ENCODE measurements around the gene HIF1A.

Gene HIF1A

GRCh38 chr14:61698206-61698980, 3.1 kb downstream of the HIF1A start:
- FAIRE-seq (no peak), DNase-seq (ENCODE audit: insufficient read length, low spot score) (no peak)
- no peak for TF ChIP-seq CTCF (IDR thresholded peaks at IDR 0.05; ENCODE audit: insufficient read depth, missing control alignments)

- no peak for FAIRE-seq
- DNase-seq (ENCODE audit: insufficient read length, low spot score): no peak
These were observed 3.7 kb downstream of the HIF1A start for GRCh38 chr14:61699027-61699426.

GRCh38 chr14:61700104-61700886, 5.0 kb downstream of the HIF1A start:
- no peak for FAIRE-seq
- no peak for DNase-seq (ENCODE audit: insufficient read length, low spot score)
- no peak for TF ChIP-seq CTCF (IDR thresholded peaks at IDR 0.05; ENCODE audit: insufficient read depth, missing control alignments)

More at GRCh38 chr14:61699027-61699426, 3.7 kb downstream of the HIF1A start:
- TF ChIP-seq CTCF (IDR thresholded peaks at IDR 0.05; ENCODE audit: insufficient read depth, missing control alignments): no peak

DNA sequence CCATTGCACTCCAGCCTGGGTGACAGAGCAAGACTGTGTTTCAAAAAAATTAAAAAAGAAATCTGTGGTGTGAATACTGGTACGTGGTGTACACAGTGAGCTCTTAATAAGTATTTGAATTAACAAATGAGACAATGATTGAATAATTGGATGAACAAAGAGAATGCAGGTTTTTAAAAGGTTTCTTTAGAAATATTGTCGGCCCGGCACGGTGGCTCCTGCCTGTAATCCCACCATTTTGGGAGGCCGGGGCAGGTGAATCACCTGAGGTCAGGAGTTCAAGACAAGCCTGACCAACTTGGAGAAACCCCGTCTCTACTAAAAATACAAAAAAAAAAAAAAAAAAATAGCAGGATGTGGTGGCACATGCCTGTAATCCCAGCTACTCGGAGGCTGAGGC, 6.6 kb downstream of the HIF1A start:
- FAIRE-seq: no peak
- no peak for TF ChIP-seq CTCF (IDR thresholded peaks at IDR 0.05; ENCODE audit: insufficient read depth, missing control alignments)
- DNase-seq (ENCODE audit: insufficient read length, low spot score): no peak

DNA sequence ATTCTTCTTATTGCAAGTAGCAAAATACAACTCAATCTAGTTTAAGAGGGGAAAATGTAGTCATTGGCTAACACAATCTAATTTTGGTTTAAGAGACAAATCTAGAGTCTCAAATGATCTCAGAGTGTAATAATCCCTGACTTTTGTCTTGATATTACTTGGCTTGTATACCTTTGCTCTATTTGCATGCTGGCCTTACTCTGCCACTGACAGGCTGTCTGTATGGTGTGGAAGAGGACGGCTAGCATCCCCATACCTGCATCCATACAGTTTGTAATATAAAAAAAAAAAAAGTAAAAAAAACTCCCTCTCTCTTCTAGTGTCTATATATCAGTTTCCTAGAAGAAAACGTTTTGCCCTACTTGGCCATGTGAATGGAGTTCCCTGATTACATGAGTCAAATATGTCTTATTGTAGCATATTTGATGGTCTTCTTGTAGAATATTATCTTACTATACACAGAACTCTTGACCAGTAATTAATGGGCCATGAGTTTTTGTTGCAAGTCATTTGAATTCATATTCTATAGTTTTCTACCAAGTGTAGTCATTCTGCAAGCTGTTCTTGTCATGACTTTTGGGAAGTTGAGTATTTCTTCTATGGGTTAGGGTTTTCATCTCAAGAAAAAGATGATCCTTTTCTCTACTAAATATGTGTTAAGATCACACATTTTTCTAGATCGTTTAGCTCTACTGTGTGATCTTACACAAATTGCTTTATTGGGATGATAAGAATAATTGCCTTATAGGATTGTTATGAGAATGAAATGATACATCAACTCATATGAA, 8.2 kb downstream of the HIF1A start:
- DNase-seq (ENCODE audit: insufficient read length, low spot score): no peak
- no peak for TF ChIP-seq CTCF (IDR thresholded peaks at IDR 0.05; ENCODE audit: insufficient read depth, missing control alignments)
- no peak for FAIRE-seq

GRCh38 chr14:61704554-61704953, 9.2 kb downstream of the HIF1A start:
- TF ChIP-seq CTCF (IDR thresholded peaks at IDR 0.05; ENCODE audit: insufficient read depth, missing control alignments): no peak
- no peak for FAIRE-seq

More at GRCh38 chr14:61704554-61704953, 9.2 kb downstream of the HIF1A start:
- no peak for DNase-seq (ENCODE audit: insufficient read length, low spot score)

Measured in D721Med (cell line).